HL-60/S4 treated with retinoic acid at 250 ng/mL for 4 days and 3 days (cell line): ENCODE measurements around the gene TRIM31.

Experiments
- in situ Hi-C: fragments of 300-500 bp; cut with MboI; formaldehyde crosslinking; loops from 2 replicates; pipeline ENCODE4 v1.7.0; 2022; ENCODE audit warnings: low sequenced_read_pairs

TRIM31 gene

GRCh38 chr6:30087876-30088275, 25.0 kb downstream of the TRIM31 start:
- in situ Hi-C loops, result no loop called here

- in situ Hi-C loops, result no loop called here
Observed at GRCh38 chr6:30077218-30077617, 35.7 kb downstream of the TRIM31 start.

- in situ Hi-C loops, result no loop called here
Observed at GRCh38 chr6:30075790-30076732, 36.8 kb downstream of the TRIM31 start.

- in situ Hi-C loops, result no loop called here
Observed at GRCh38 chr6:30075094-30075789, 37.6 kb downstream of the TRIM31 start, which contains the start of gene RNF39. RNF39 (minus strand) TSS chr6:30075769; CDS start chr6:30075585, 184 bp downstream.

GRCh38 chr6:30074331-30075093, 38.4 kb downstream of the TRIM31 start:
- in situ Hi-C loops, result no loop called here

- in situ Hi-C loops, result no loop called here
Observed at GRCh38 chr6:30073489-30074235, 39.2 kb downstream of the TRIM31 start.

GRCh38 chr6:30071858-30072257, 41.0 kb downstream of the TRIM31 start:
- in situ Hi-C loops, result no loop called here

- in situ Hi-C loops, result no loop called here
Observed at GRCh38 chr6:30071081-30071818, 41.6 kb downstream of the TRIM31 start.

- in situ Hi-C loops, result no loop called here
Observed at GRCh38 chr6:30067460-30068139, 45.3 kb downstream of the TRIM31 start.

GRCh38 chr6:30066577-30067459, 46.1 kb downstream of the TRIM31 start, which contains the start of gene PPP1R11:
PPP1R11 (plus strand) TSS chr6:30067198; CDS start chr6:30067411, 213 bp downstream.
- in situ Hi-C loops, result no loop called here

- in situ Hi-C loops, result no loop called here
Observed at GRCh38 chr6:30066082-30066481, 46.8 kb downstream of the TRIM31 start.

GRCh38 chr6:30063315-30063714, 49.6 kb downstream of the TRIM31 start:
- in situ Hi-C loops, result no loop called here

GRCh38 chr6:30062471-30063178, 50.3 kb downstream of the TRIM31 start:
- in situ Hi-C loops, result no loop called here

GRCh38 chr6:30061858-30062458, 50.9 kb downstream of the TRIM31 start:
- in situ Hi-C loops, result no loop called here

- in situ Hi-C loops, result no loop called here
Observed at GRCh38 chr6:30061092-30061857, 51.6 kb downstream of the TRIM31 start, which contains the start of gene POLR1H. POLR1H (plus strand) TSS chr6:30061265; CDS start chr6:30061525, 260 bp downstream.

GRCh38 chr6:30060606-30061091, 52.2 kb downstream of the TRIM31 start:
- in situ Hi-C loops, result no loop called here
